Measurements from ENCODE around the gene SH2D3C.
"Not testable (repeated sequence)": the region's sequence is repeated elsewhere in the genome, so short reads cannot be mapped to it uniquely, and the experiment has no call there.

Gene SH2D3C

DNA sequence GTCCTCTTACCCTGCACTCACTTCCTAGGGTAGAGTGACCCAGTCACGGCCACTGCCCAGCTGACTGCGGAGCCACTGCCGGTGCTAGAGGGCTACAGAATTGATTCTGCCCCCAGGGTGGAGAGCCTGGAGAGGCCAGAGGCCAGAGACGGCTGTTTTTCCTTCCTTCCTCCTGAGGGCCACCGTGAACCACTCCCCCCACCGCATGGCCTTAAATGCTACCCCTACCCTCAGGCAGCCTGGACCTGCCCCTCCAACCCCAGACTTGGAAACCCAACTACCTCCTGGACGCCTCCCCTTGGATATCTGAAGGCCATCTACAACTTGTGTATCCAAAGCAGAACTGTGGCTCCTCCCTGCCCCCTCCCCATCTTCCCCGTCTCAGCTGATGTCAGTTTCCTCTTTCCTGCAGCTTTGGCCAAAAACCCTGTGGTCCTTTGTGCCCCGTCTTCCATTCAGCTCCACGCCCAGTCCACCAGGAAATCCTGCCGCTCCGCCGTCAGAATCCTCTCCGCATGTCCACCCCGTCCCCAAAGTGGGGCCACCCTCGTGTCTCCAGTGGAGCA lies 16.3 kb downstream of the SH2D3C start:
- FAIRE-seq = no peak

DNA sequence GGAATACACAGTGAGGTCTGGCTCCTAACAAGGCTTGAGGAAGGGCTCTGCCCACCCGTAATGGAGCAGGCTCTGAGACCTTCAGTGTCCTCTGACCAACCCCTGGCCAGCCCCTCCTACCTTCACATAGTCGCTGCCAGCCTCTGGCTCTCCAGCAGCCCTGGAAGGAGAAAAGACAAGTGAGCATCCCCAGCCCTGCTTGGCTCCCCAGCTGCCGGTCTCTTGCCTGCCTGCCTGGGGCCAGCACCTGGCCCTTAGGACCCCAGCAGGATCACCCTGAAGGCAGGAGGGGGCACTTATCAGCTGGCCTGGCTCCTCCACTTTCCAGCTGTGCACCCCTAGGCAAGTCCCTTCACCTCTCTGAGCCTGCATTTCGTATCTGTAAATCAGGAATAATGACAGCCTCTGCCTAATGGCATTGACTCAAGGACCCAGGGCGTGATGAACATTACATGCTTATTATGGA lies 16.9 kb downstream of the SH2D3C start:
- FAIRE-seq = no peak

- no peak for FAIRE-seq
Observed at GRCh38 chr9:127761061-127761460, 17.4 kb downstream of the SH2D3C start.

DNA sequence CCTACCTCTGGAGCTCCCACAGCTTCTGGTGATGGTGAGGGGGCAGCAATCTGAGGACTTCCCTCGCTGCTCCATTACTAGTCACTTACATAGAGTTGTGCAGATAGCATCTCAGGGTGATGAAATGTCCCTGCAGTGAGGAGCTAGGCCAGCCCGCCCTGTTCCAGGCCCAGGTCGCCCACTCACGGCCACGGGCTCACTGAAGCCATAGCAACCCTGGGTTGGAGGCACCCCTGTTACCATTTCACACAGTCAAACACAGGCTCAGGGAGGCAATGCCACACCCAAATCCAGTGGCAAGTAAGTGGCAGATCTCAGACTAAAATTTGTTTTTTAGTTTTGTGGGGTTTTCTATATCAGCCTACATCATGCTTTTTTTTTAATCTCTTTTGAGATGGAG lies 19.6 kb downstream of the SH2D3C start:
- no peak for FAIRE-seq

DNA sequence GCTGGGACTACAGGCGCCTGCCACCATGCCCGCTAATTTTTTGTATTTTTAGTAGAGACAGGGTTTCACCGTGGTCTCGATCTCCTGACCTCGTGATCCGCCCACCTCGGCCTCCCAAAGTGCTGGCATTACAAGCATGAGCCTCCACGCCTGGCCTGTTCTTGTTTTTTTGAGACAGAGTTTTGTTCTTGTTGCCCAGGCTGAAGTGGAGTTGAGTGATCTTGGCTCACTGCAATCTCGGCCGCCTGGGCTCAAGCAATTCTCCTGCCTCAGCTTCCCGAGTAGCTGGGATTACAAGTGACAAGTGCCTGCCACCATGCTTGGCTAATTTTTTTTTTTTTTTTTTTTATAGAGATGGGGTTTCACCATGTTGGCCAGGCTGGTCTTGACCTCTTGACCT lies 21.7 kb downstream of the SH2D3C start:
- not testable (repeated sequence) for FAIRE-seq

- FAIRE-seq = no peak
Observed at GRCh38 chr9:127756233-127756632, 22.2 kb downstream of the SH2D3C start.

DNA sequence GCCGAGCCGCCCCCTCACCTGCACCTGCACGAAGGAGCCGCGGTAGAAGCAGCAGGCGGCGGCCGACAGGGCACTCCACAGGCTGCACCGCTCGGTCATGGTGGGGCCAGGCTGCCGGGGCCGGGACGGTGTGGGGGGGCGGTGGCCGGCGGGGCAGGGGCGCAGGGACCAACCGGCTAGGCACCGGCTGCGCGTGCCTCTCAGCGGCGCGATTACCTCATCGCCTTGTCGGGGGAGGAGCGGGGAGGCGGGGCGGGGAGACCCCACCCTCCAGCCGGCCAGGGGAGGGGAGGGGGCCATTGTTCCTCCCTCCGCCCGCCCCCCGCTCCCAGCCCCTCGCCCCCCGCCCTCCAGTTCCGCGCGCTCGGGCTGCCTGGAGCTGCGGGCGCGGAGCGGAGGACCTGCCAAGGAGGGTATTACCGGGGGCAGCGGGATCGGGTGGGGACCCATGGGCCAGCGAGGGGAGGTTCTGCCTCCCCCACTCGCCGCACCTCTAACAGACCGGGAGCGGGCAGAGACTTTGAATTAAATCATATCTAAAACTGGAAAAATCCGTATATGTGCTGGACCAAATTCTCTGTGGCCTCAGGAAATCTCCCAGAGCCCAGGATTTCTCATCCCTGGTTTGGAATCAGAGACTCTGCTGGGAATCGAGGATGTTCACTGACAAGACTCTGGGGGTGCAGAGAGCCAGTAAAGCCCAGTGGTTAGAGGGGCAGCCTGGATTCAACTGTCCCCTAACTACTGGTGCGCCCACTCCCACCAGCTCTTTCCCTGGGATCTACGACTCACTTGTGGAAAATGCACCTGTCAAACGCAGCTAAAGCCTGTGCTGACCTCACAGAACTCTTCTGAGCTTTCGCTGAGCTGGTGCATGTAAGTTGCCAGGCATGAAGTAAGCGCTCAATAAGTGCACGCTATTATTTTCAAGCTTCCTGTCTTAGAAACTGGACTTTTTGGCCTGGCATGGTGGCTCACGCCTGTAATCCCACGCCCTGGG lies 23.1 kb downstream of the SH2D3C start:
- no peak for FAIRE-seq

DNA sequence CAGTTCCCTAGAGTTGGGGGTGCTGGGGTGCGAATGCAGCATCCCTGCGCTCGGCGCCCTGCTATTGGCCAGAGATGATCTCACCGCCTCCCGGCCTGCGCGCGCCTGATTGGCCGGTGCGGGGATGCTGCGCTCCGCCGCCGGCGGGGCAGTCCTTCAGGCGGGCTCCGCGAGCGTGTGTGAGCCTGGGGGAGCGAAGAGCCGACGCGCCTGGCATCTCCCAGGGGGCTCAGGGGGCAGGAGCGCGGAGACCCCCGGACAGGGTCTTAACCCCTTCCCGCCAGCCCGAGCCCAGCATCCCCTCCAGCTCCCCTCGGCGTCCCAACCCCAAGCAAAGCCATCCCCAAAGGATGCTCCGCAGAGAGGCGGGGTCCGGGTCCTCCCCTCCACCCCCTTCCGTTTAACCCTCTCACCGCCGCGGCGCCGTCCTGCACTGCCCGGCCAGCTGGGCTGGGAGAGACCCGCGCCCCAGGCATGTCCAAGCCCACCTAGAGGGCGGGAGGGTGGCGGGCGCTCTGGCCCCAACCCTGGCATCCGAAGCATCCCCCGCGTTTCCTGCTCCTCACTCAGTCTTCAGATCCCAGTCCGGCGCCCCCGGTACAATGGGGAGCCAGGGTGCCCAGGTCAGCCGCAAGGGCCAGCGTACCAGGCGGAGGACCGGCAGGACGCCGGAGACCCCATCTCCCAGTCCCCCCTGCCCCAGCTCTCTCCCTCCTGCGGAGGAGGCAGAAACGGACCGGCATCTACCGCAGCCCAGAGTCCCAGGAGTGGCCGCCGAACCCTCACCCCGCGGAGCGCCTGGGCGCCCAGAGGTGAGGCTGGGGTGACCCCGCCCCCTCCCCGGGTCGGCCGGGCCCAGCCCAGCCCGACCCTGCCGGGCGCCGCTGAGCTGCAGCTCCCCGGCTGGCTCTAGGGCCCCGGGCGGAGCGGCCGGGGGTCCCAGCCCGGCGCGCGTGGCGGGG lies 24.1 kb downstream of the SH2D3C start:
- FAIRE-seq = no peak

- no peak for FAIRE-seq
Observed at GRCh38 chr9:127753622-127754021, 24.8 kb downstream of the SH2D3C start.

GRCh38 chr9:127753148-127753547 lies 25.3 kb downstream of the SH2D3C start:
- FAIRE-seq = no peak

- FAIRE-seq = no peak
Observed at GRCh38 chr9:127751269-127752054, 27.0 kb downstream of the SH2D3C start.

DNA sequence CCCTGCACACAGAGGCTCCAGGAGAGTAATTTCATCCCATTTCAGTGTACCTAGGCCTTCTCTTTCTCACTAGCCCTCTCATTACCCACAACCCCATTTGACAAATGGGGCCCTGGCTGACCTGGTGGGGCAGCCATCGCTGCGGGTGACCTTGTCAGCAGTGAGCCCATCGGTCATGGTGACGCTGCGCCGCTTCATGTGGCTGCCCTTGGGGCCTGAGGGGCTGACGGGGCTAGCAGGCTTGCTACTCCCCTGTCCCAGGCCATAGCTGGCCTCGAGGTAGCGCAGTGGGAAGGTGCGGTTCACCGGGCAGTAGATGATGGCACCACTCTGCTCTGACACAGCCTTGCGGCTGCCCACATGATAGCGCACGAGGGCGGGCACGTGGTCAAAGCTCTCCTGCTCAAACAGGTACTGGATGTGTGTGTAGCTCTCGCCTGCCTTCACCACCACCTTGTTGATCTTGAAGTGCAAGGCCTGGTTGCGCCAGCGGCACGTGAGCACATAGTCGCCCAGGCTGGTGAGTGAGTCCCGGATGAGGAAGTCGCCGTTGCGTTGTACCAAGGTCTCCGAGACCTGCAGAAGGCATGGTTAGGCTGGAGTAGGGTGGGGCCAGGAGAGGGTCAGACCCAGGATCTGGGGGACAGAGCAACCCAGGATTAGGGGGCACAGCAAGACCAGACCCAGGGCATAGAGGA lies 29.2 kb downstream of the SH2D3C start:
- no peak for FAIRE-seq

DNA sequence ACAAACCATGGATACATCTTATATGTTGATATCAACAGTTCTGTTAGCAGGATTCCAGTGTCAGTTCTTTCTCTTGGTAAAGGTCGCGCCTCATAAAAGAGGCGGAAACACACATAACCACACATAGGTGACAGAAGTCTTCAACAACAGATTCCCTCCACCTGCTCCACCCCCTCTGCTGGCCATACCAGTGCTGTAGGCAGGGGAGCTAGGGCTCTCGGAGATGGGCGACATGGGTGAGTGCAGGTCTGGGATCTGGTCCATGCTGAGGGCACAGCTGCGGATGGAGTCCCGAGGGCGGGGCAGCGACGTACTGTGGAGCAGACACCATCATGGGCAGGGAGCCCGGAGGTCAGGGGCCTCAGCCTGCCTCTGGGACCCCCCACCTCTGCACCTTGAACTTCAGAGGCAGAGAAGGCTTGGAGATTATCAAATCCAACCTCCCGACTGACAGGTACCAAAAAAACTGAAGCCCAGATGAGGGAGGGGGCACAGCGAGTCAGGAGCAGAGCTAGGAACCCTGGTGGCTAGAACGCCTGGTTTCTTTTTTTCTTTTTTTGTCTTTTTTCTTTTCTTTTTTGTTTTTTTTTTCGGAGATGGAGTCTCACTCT lies 31.4 kb downstream of the SH2D3C start:
- FAIRE-seq = no peak

- FAIRE-seq = no peak
Observed at GRCh38 chr9:127744398-127745110, 33.9 kb downstream of the SH2D3C start.

DNA sequence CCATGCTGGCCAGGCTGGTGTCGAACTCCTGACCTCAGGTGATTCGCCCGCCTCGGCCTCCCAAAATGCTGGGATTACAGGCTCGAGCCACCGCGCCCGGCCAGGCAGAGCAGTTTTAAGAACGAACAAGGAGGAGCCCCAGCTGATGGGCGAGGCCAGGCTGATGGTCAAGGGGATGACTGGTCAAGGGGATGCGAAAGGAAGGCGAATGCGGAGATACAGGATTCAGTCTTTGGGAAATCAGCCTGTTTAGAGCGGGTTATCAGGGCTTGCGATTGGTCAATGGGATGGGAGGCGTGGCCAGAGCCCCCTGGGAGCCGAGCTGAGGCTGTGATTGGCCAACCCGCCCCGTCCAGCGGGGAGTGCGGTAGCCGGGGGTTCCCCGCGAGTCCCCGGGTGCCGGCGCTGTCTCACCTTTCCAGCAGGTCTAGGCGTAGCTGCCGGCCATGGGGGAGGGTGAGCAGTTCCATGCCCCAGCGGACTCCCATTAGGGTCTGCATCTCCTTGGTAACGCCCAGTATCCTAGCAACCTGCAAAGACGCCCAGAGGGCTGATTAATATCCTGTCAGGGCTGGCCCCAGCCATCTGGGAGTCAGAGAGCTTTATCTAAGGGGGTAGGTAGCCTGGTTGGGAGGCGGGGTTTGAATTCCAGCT lies 35.9 kb downstream of the SH2D3C start:
- no peak for FAIRE-seq

GRCh38 chr9:127741831-127742434 lies 36.5 kb downstream of the SH2D3C start:
- no peak for FAIRE-seq

DNA sequence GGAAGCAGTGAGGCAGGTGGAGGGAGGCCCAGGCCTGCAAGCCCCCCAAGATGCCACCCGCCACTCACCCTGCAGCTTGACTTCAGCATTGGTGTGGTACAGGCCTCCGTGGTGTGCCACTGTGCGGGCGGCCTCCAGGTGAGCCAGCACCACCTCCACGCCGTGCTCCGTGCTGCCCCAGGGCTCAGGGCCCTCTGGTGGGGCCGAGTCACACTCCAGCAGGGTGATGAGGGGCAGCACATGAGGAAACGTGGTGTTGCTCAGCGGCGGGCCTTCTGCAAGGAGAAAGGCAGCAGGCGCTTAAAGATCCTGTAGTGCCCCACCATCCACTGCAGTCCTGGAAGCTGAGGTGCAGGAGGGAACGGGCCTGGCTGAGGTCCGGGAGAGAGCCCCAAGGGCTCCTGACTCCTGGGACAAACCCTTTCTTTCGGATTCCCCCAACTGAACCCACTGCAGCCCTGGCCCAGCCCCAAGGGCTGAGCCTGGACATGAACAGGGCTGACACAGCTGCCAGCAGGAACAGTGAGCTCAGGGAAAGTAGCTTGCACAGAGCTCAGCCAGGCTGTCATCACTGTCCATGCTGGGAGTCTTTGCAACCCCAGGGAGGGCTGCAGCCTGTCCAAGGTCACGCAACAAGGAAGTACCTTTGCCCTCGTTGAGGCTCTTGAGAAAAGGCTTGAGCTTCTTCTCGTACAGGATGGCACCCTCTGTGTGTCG lies 38.7 kb downstream of the SH2D3C start:
- FAIRE-seq = no peak

DNA sequence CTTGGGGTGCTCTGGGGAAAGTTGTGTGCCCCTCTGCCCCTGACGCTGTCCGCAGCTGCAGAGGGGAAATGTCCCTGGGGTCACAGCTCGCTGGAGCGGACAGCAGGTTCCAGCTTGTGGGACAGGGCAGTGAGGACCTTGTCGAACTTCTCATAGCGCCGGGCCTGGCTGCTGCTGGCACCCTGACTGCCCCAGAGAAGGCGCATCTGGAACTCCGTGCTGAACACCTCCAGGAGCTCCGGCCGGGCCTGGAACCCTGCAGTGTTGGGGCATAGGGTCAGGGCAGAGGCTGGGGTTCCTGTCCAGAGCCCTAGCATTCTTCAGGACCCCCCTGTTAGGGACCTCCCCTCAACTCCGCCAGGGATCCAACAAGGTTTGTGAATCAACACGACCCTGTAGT lies 39.8 kb downstream of the SH2D3C start:
- no peak for FAIRE-seq

Data from A204.1 (cell line).